ENCODE results near the gene ZBTB32.
A peak's percentile ranks its signal among the peaks of the same experiment; 100 is the strongest.

GRCh38 chr19:35742121-35742724, 37.9 kb downstream of the ZBTB32 start, which contains the start of gene IGFLR1:
- TF ChIP-seq CTCF (IDR thresholded peaks at IDR 0.05): no peak
- TF ChIP-seq POLR2A (IDR thresholded peaks at IDR 0.05): peak in 1 of 4 donors; percentile 54
